Panc1 (cell line): ENCODE measurements around the gene OVAAL. TPM values are rescaled to one million over a fixed set of nuclear protein-coding genes. Genes with fewer than 3 reads are reported as not detected.
A peak's percentile ranks its signal among the peaks of the same experiment; 100 is the strongest.

Experiments
- ATAC-seq: fragments of 200-7000 bp; cut with Tn5 transposase; 2 replicates; pipeline ENCODE4 v1.9.1; 2020; ENCODE audit warnings: mild to moderate bottlenecking, moderate library complexity
- BruUV-seq: library from RNA; stranded (reverse); fragments of 400-500 nt; replicated peaks from 2 replicates; lab custom pipeline; 2021; lab: Mats Ljungman, UMichigan
- CTCF ChIA-PET: fragments of 300-600 bp; sonication (Branson Sonifier 250); formaldehyde crosslinking; loops from one replicate; lab custom pipeline; 2022; ENCODE audit warnings: antibody characterized with exemption; lab: Charles Lee
- POLR2A ChIA-PET: fragments of 300-600 bp; sonication (Branson Sonifier 250); formaldehyde crosslinking; loops from one replicate; lab custom pipeline; 2022; ENCODE audit warnings: antibody characterized with exemption; lab: Charles Lee
- DNase-seq: peaks from one replicate; pipeline ENCODE4 v3.0.0-alpha.2; 2010; ENCODE audit warnings: low read depth, low spot score
- H3K27ac ChIP-seq: 2 replicates; pipeline ENCODE4 v1.5.1; 2011; ENCODE audit warnings: mild to moderate bottlenecking, low read length, inconsistent platforms
- H3K27me3 ChIP-seq: fragments of 200-500 bp; sonication (Bioruptor generic); 2 replicates; pipeline ENCODE4 v1.6.0; 2014; ENCODE audit warnings: low read length, inconsistent platforms; ENCODE audit not compliant: control insufficient read depth, insufficient read depth
- H3K36me3 ChIP-seq: fragments of 200-500 bp; sonication (Bioruptor generic); 2 replicates; pipeline ENCODE4 v1.5.1; 2014; ENCODE audit warnings: inconsistent platforms, mild to moderate bottlenecking, low read length, moderate library complexity; ENCODE audit not compliant: control insufficient read depth, insufficient read depth
- H3K4me1 ChIP-seq: 2 replicates; pipeline ENCODE4 v1.5.1; 2011; ENCODE audit warnings: inconsistent platforms, mild to moderate bottlenecking, low read length, moderate library complexity; ENCODE audit not compliant: control insufficient read depth, insufficient read depth
- H3K4me3 ChIP-seq, 2 experiments: 2 replicates each; pipeline ENCODE4 v1.5.1; 2011 to 2012; ENCODE audit warnings: low read depth in 2 of 2, low read length in 2 of 2, mild to moderate bottlenecking in 2 of 2, inconsistent platforms in 1 of 2, moderate library complexity in 1 of 2
- H3K9me3 ChIP-seq: fragments of 200-500 bp; sonication (Bioruptor generic); 2 replicates; pipeline ENCODE4 v1.5.1; 2014; ENCODE audit warnings: low read depth, mild to moderate bottlenecking, inconsistent platforms, low read length, moderate library complexity; ENCODE audit not compliant: control insufficient read depth, insufficient read depth
- CTCF ChIP-seq: fragments of 450-650 bp; IDR thresholded peaks from 2 replicates; pipeline ENCODE4 v1.5.1; 2017; ENCODE audit warnings: mild to moderate bottlenecking
- POLR2AphosphoS5 ChIP-seq: IDR thresholded peaks from 2 replicates; pipeline ENCODE4 v1.6.1; 2012; ENCODE audit warnings: mild to moderate bottlenecking, low read depth, low read length, moderate library complexity
- REST ChIP-seq, 2 experiments: IDR thresholded peaks; 2 replicates each; pipeline ENCODE4 v1.6.1; 2011 to 2012; ENCODE audit warnings: low read depth in 2 of 2, control low read depth in 1 of 2, low read length in 1 of 2, mild to moderate bottlenecking in 1 of 2, moderate library complexity in 1 of 2; ENCODE audit not compliant: insufficient read depth in 1 of 2
- SIN3A ChIP-seq: IDR thresholded peaks from 2 replicates; pipeline ENCODE4 v1.6.1; 2012; ENCODE audit warnings: low read depth, mild to moderate bottlenecking, low read length, moderate library complexity, borderline replicate concordance; ENCODE audit not compliant: insufficient read depth
- TCF7L2 ChIP-seq: IDR thresholded peaks from 2 replicates; pipeline ENCODE4 v1.6.1; 2011; ENCODE audit warnings: mild to moderate bottlenecking, low read depth, low read length, inconsistent platforms
- in situ Hi-C: cut with HindIII; loops from 2 replicates; pipeline ENCODE4 v1.10.0; 2016; ENCODE audit warnings: low sequenced_read_pairs, low pct_unique_long_range_greater_than_20kb
- intact Hi-C: fragments of 100-400 bp; cut with micrococcal nuclease; formaldehyde crosslinking; loops from one replicate; pipeline ENCODE4 v1.10.0; 2022; ENCODE audit not compliant: unreplicated experiment
- total RNA-seq: library from RNA; stranded (reverse); gene quantifications from one replicate; pipeline ENCODE4 v1.2.1, GENCODE V29; 2021; ENCODE audit not compliant: unreplicated experiment

Gene OVAAL
- total RNA-seq, 1 experiment from 2014 or later, result not detected

- no peaks in the 10 kb centered on the region; the same call in 1 of the 2 replicates for H3K4me1 ChIP-seq
- H3K36me3 ChIP-seq, result no peaks in the 10 kb centered on the region
- no TSS peak for BruUV-seq
- ATAC-seq (no peak), DNase-seq (no peak)
- intact Hi-C loops (no loop called here), in situ Hi-C loops (no loop called here)
- H3K27ac ChIP-seq, result no peak overlapping the region
- CTCF ChIA-PET, result interaction anchor here (0.5 kb wide), 1 partner anchor 11 kb away, joined by 4 read pairs; no protein-coding TSS in a partner anchor
- H3K9me3 ChIP-seq, result no peaks in the 10 kb centered on the region
- no peaks in the 10 kb centered on the region for H3K27me3 ChIP-seq
- TF ChIP-seq CTCF (no peak), SIN3A (no peak), POLR2AphosphoS5 (no peak), REST (IDR thresholded peaks at IDR 0.05; ENCODE audit: insufficient read depth in 1 of 2, low read depth in 2 of 2, low read length in 1 of 2) (no peak), TCF7L2 (no peak)
- H3K4me3 ChIP-seq, result no peak overlapping the region
- POLR2A ChIA-PET, result no interaction called here
Observed at GRCh38 chr1:180525715-180526039, 33.1 kb upstream of the OVAAL start.

- H3K9me3 ChIP-seq, result no peaks in the 10 kb centered on the region
- H3K4me3 ChIP-seq, result no peak overlapping the region
- H3K27ac ChIP-seq, result no peak overlapping the region
- H3K36me3 ChIP-seq, result no peaks in the 10 kb centered on the region
- TF ChIP-seq TCF7L2 (no peak), CTCF (no peak), SIN3A (no peak), REST (IDR thresholded peaks at IDR 0.05; ENCODE audit: insufficient read depth in 1 of 2, low read depth in 2 of 2, low read length in 1 of 2) (no peak), POLR2AphosphoS5 (no peak)
- POLR2A ChIA-PET, result no interaction called here
- CTCF ChIA-PET, result no interaction called here
- H3K4me1 ChIP-seq, result no peaks in the 10 kb centered on the region
- BruUV-seq, result no TSS peak
- no peaks in the 10 kb centered on the region for H3K27me3 ChIP-seq
- intact Hi-C loops, result no loop called here
- DNase-seq (no peak), ATAC-seq (peak; percentile 69; the same call in 1 of the 2 replicates)
- in situ Hi-C loops, result no loop called here
Observed at GRCh38 chr1:180527101-180527669, 31.6 kb upstream of the OVAAL start.
